ENCODE measurements around the gene GAS5.

DNA sequence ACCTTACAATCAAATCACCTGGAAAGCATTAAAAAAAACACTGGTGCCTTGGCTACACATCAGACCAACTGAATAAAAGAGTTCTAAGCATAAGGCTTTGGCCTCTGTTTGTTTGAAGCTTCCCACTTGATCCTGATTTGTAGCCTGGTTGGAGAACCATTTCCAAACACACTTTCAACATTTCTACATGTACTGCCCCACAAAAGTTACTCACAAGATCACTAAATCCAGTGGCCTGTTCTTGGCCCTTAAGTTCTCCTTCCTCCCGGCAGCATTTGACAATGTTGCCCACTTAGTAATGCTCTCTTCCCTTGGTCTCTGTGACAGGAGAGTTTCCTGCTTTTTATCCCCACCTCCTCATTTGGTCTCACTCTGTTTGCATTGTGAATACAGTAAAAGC lies 11.8 kb downstream of the GAS5 start:
- TF ChIP-seq, protein P1, sequence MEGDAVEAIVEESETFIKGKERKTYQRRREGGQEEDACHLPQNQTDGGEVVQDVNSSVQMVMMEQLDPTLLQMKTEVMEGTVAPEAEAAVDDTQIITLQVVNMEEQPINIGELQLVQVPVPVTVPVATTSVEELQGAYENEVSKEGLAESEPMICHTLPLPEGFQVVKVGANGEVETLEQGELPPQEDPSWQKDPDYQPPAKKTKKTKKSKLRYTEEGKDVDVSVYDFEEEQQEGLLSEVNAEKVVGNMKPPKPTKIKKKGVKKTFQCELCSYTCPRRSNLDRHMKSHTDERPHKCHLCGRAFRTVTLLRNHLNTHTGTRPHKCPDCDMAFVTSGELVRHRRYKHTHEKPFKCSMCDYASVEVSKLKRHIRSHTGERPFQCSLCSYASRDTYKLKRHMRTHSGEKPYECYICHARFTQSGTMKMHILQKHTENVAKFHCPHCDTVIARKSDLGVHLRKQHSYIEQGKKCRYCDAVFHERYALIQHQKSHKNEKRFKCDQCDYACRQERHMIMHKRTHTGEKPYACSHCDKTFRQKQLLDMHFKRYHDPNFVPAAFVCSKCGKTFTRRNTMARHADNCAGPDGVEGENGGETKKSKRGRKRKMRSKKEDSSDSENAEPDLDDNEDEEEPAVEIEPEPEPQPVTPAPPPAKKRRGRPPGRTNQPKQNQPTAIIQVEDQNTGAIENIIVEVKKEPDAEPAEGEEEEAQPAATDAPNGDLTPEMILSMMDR (IDR thresholded peaks at IDR 0.05): no peak
- TF ChIP-seq POLR2AphosphoS5 (IDR thresholded peaks at IDR 0.05) (no peak), POLR2A (IDR thresholded peaks at IDR 0.05) (no peak)

Measured in prostate gland (tissue), 2 donors.